ENCODE data around the gene DOK5. TPM values are rescaled to one million over a fixed set of nuclear protein-coding genes. Genes with fewer than 3 reads are reported as not detected.

DOK5 gene
- total RNA-seq, 1 experiment from 2014 or later, result 4.9 TPM

DNA sequence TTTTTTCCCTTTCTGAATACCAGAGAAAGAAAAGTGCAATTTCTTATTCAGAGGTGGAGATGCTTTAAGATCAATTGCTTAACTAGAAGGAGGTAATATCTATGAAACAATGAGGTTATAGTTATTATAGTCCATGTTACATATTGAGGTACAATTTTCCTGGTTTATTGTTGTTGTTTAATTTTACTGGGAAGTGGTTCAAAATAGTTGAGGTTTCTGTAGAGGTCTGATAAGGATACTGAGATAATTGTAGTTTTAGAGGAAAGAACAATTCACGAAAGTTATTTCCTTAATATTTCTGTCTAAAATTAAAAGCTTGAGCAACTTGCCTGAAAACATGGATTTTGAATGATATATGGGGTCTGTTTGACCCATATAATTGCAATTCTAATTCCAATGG is 51.4 kb downstream of the DOK5 start:
- H3K9me3 ChIP-seq (ENCODE audit: low read depth, low read length, poor library complexity, severe bottlenecking), result no peaks in the 10 kb centered on the region
- ChIA-PET CTCF (interaction anchor here (0.7 kb wide), 1 partner anchor 10 kb away, joined by 3 read pairs; no protein-coding TSS in a partner anchor), POLR2A (ENCODE audit: low non-redundant PET) (no interaction called here)
- TF ChIP-seq EZH2 (IDR thresholded peaks at IDR 0.05; ENCODE audit: borderline replicate concordance, low read depth, low read length, poor library complexity, severe bottlenecking), result no peak
- TF ChIP-seq, protein P1, sequence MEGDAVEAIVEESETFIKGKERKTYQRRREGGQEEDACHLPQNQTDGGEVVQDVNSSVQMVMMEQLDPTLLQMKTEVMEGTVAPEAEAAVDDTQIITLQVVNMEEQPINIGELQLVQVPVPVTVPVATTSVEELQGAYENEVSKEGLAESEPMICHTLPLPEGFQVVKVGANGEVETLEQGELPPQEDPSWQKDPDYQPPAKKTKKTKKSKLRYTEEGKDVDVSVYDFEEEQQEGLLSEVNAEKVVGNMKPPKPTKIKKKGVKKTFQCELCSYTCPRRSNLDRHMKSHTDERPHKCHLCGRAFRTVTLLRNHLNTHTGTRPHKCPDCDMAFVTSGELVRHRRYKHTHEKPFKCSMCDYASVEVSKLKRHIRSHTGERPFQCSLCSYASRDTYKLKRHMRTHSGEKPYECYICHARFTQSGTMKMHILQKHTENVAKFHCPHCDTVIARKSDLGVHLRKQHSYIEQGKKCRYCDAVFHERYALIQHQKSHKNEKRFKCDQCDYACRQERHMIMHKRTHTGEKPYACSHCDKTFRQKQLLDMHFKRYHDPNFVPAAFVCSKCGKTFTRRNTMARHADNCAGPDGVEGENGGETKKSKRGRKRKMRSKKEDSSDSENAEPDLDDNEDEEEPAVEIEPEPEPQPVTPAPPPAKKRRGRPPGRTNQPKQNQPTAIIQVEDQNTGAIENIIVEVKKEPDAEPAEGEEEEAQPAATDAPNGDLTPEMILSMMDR (conservative IDR thresholded peaks at IDR 0.05; ENCODE audit: low read depth, low read length), result no peak
- BruUV-seq (replicated peaks), result no TSS peak
- peaks cover 8% of the 10 kb centered on the region for H3K4me1 ChIP-seq (ENCODE audit: insufficient read depth, low read length, poor library complexity, severe bottlenecking)
- intact Hi-C loops (cut with micrococcal nuclease; ENCODE audit: unreplicated experiment), result no loop called here
- no peaks in the 10 kb centered on the region for H3K36me3 ChIP-seq (ENCODE audit: insufficient read depth, low read length, poor library complexity, severe bottlenecking)
- DNase-seq (ENCODE audit: low spot score), result no peak
- no peak overlapping the region for H3K4me3 ChIP-seq (ENCODE audit: low read depth, low read length, poor library complexity, severe bottlenecking)
- H3K27me3 ChIP-seq (replicated peaks; ENCODE audit: insufficient read depth, low read depth, low read length, poor library complexity), result no peaks in the 10 kb centered on the region
- no peak overlapping the region for H3K27ac ChIP-seq (ENCODE audit: low read depth, low read length, poor library complexity, severe bottlenecking)

DNA sequence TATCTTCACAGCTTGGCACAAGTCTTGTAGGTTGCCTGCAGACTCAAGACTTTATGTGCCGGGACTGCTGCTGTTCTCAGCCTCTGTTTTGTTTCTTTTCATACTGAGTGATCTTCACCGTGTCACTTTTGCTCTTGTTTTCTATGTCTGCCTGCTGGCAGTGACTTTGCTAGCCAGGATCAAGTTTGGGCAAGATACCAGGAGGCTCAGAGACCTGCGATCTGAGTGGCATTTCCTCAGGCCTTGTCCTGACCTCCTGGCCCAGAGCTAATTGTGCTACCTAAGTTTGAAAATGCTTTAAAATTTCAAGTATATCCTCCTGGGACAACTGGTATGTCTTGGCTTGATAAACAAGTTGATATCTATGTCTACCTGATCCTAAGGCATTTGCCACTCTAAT is 57.2 kb downstream of the DOK5 start:
- Histone ChIP-seq H3K27ac (ENCODE audit: low read depth, low read length, poor library complexity, severe bottlenecking) (no peak overlapping the region), H3K9me3 (ENCODE audit: low read depth, low read length, poor library complexity, severe bottlenecking) (no peaks in the 10 kb centered on the region), H3K4me3 (ENCODE audit: low read depth, low read length, poor library complexity, severe bottlenecking) (no peak overlapping the region), H3K36me3 (ENCODE audit: insufficient read depth, low read length, poor library complexity, severe bottlenecking) (no peaks in the 10 kb centered on the region), H3K27me3 (replicated peaks; ENCODE audit: insufficient read depth, low read depth, low read length, poor library complexity) (no peaks in the 10 kb centered on the region), H3K4me1 (ENCODE audit: insufficient read depth, low read length, poor library complexity, severe bottlenecking) (no peaks in the 10 kb centered on the region)
- no peak for DNase-seq (ENCODE audit: low spot score)
- intact Hi-C loops (cut with micrococcal nuclease; ENCODE audit: unreplicated experiment), result no loop called here
- no peak for TF ChIP-seq EZH2 (IDR thresholded peaks at IDR 0.05; ENCODE audit: borderline replicate concordance, low read depth, low read length, poor library complexity, severe bottlenecking)
- TF ChIP-seq, protein P1 (conservative IDR thresholded peaks at IDR 0.05; ENCODE audit: low read depth, low read length), result no peak
- CTCF ChIA-PET, result no interaction called here
- POLR2A ChIA-PET (ENCODE audit: low non-redundant PET), result no interaction called here
- no TSS peak for BruUV-seq (replicated peaks)

DNA sequence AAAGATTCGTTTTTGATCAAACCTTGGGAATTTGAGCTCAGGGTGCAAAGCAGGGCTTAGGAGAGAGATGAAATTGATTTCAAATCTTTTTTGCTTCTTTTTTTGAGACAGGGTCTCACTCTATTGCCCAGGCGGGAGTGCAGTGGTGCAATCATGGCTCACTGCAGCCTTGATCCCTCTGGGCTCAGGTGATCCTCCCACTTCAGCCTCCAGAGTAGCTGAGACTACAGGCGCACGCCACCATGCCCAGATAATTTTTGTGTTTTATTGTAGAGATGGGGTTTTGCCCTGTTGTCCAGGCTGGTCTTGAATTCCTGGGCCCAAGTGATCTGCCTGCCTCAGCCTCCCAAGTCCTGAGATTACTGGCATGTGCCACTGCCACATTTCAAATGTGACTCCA is 58.7 kb downstream of the DOK5 start:
- H3K9me3 ChIP-seq (ENCODE audit: low read depth, low read length, poor library complexity, severe bottlenecking), result no peaks in the 10 kb centered on the region
- no peaks in the 10 kb centered on the region for H3K4me1 ChIP-seq (ENCODE audit: insufficient read depth, low read length, poor library complexity, severe bottlenecking)
- intact Hi-C loops (cut with micrococcal nuclease; ENCODE audit: unreplicated experiment), result no loop called here
- no peak for DNase-seq (ENCODE audit: low spot score)
- TF ChIP-seq, protein P1 (conservative IDR thresholded peaks at IDR 0.05; ENCODE audit: low read depth, low read length), result no peak
- no peak for TF ChIP-seq EZH2 (IDR thresholded peaks at IDR 0.05; ENCODE audit: borderline replicate concordance, low read depth, low read length, poor library complexity, severe bottlenecking)
- H3K36me3 ChIP-seq (ENCODE audit: insufficient read depth, low read length, poor library complexity, severe bottlenecking), result no peaks in the 10 kb centered on the region
- ChIA-PET CTCF (no interaction called here), POLR2A (ENCODE audit: low non-redundant PET) (no interaction called here)
- H3K27me3 ChIP-seq (replicated peaks; ENCODE audit: insufficient read depth, low read depth, low read length, poor library complexity), result no peaks in the 10 kb centered on the region
- BruUV-seq (replicated peaks), result no TSS peak
- H3K4me3 ChIP-seq (ENCODE audit: low read depth, low read length, poor library complexity, severe bottlenecking), result no peak overlapping the region
- no peak overlapping the region for H3K27ac ChIP-seq (ENCODE audit: low read depth, low read length, poor library complexity, severe bottlenecking)

All from A673 (cell line).